ENCODE measurements around the gene PDYN. TPM values are rescaled to one million over a fixed set of nuclear protein-coding genes. Genes with fewer than 3 reads are reported as not detected.

The PDYN gene
- total RNA-seq, 4 donors from 2014 or later: not detected

DNA sequence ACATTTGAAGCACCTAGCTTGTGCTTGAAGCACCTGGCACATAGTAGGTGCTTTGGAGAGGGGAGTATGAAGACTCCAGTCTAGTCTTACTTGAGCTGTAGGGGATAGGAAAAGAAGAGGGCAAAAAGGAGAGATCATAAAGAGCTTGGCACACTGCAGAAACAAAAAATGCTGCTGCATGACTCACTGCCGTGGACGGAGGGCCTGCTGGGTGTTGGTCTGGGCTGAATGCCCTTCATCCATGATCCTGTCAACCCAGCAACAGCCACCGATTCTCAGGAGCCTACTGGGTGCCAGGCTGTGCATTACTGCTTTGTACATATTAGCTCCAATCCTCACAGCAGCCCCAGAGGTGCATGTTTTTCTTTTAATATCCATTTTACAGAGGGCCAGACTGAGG, 6.0 kb downstream of the PDYN start:
- no peaks in the 10 kb centered on the region for H3K9me3 ChIP-seq
- no peak for TF ChIP-seq POLR2A (IDR thresholded peaks at IDR 0.05)
- TF ChIP-seq, protein P1, sequence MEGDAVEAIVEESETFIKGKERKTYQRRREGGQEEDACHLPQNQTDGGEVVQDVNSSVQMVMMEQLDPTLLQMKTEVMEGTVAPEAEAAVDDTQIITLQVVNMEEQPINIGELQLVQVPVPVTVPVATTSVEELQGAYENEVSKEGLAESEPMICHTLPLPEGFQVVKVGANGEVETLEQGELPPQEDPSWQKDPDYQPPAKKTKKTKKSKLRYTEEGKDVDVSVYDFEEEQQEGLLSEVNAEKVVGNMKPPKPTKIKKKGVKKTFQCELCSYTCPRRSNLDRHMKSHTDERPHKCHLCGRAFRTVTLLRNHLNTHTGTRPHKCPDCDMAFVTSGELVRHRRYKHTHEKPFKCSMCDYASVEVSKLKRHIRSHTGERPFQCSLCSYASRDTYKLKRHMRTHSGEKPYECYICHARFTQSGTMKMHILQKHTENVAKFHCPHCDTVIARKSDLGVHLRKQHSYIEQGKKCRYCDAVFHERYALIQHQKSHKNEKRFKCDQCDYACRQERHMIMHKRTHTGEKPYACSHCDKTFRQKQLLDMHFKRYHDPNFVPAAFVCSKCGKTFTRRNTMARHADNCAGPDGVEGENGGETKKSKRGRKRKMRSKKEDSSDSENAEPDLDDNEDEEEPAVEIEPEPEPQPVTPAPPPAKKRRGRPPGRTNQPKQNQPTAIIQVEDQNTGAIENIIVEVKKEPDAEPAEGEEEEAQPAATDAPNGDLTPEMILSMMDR (IDR thresholded peaks at IDR 0.05): no peak
- WGBS, 2 donors: 55 to 64% methylated on average over 3 of the region's 3 CpGs
- H3K4me1 ChIP-seq: no peaks in the 10 kb centered on the region
- no peak for DNase-seq
- intact Hi-C loops (cut with DNase I): no loop called here
- H3K27me3 ChIP-seq: no peaks in the 10 kb centered on the region
- H3K36me3 ChIP-seq: no peaks in the 10 kb centered on the region
- H3K27ac ChIP-seq: no peak overlapping the region
- no peak overlapping the region for H3K4me3 ChIP-seq (replicated peaks in 1 of 3)

DNA sequence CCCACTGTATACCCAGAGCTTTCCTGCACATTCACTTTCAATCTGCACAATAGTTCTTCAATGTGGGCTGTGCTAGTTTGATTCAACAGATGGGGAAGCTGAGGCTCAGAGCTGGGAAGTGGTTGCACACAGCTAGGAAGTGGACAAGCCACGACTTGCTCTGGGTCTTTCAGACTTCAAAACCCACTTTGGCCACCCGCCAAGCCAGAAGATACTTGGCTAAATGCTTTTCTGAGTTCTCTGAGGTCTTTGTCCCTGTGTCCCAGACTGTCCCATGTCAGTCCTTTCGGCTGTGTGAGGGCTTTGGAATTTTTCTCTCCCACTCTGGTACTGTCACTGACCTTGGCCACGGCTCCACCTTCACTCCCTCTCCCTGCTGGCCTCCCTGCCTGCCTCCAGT, 10.6 kb downstream of the PDYN start:
- Histone ChIP-seq H3K4me3 (replicated peaks in 1 of 3) (no peak overlapping the region), H3K4me1 (no peaks in the 10 kb centered on the region), H3K27ac (no peak overlapping the region), H3K9me3 (no peaks in the 10 kb centered on the region), H3K27me3 (no peaks in the 10 kb centered on the region), H3K36me3 (no peaks in the 10 kb centered on the region)
- TF ChIP-seq, protein P1 (IDR thresholded peaks at IDR 0.05): no peak
- TF ChIP-seq POLR2A (IDR thresholded peaks at IDR 0.05): no peak
- DNase-seq: no peak
- intact Hi-C loops (cut with DNase I): no loop called here
- WGBS, 2 donors: 49 to 53% methylated on average over 4 of the region's 4 CpGs

DNA sequence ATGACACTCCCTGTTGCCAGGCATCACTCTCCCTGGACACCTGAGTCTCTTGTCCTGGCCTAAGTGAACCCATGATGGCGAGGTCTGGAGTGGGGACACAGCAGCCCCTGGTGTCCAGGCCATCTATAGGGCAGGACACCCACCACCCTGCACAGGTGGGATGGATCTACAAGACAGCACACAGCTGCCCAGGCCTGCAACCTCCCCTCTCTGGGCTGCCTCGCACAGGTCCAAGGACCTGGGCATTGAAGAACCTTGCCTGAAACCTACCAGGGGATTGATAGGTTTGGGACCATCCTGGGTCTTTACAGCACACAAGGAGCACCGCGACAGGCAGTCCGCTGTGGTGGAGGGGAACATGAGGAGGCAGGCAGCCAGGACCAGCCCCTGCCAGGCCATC, 11.2 kb downstream of the PDYN start:
- intact Hi-C loops (cut with DNase I): no loop called here
- DNase-seq: no peak
- H3K27me3 ChIP-seq: no peaks in the 10 kb centered on the region
- no peaks in the 10 kb centered on the region for H3K9me3 ChIP-seq
- 86 to 92% methylated on average over 3 of the region's 5 CpGs for WGBS, 2 donors
- no peaks in the 10 kb centered on the region for H3K36me3 ChIP-seq
- no peak overlapping the region for H3K27ac ChIP-seq
- TF ChIP-seq POLR2A (IDR thresholded peaks at IDR 0.05): no peak
- TF ChIP-seq, protein P1 (IDR thresholded peaks at IDR 0.05): no peak
- H3K4me3 ChIP-seq (replicated peaks in 1 of 3): no peak overlapping the region
- no peaks in the 10 kb centered on the region for H3K4me1 ChIP-seq

DNA sequence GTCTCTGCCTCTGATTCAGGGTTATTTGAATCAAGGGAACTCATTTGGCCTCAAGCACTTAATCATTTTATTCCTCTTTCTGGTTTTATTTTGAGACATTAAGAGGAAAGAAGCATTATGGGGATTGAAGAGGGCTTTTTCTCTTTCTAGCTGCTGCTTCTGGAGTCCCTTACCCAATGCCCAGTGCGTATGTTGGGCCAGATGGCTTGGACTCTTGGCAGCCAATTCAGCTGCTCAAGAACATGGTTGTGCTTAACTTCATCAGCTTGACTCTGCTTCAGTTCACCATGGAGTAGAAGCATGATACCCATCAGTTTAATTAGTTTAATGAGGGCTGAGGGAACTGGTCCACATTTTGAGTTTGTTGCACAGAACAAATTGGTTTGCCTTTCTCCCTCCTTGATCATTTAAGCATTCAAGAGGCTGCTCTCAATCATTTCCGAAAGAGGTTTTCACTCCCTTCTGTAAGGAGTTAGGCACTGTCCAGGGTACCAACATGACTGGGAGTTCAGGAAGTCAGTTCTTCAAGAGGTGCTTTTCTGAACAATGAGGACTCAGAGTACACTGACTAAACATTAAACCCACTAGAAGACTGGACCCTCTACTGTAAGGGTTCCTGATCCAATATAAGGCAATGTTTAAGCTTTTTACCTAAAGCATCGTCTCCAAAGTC, 14.6 kb downstream of the PDYN start:
- TF ChIP-seq, protein P1 (IDR thresholded peaks at IDR 0.05): no peak
- TF ChIP-seq POLR2A (IDR thresholded peaks at IDR 0.05): no peak
- Histone ChIP-seq H3K4me1 (no peaks in the 10 kb centered on the region), H3K27me3 (no peaks in the 10 kb centered on the region), H3K9me3 (no peaks in the 10 kb centered on the region), H3K27ac (no peak overlapping the region), H3K36me3 (no peaks in the 10 kb centered on the region), H3K4me3 (replicated peaks in 1 of 3) (no peak overlapping the region)
- WGBS, 2 donors: 45 to 50% methylated on average over 3 of the region's 3 CpGs
- intact Hi-C loops (cut with DNase I): no loop called here
- DNase-seq: no peak

DNA sequence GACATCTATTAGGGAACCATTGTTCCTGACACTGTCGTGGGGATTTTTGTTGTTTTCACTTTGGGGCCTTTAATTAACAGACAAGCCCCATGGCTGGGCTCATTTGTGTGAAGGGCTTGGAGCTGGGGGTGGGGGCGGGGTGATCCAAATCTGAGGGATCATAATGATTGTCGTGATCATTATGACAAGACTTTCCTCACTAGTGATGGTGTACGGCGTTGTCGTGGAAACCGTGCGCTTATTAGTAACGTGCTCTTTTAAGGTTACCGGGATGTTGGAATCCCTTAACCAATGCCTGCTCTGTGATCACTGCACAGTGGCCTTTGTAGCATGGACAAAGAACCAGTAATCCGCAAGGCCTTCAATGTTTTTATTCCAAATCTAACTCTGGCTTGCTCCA, 18.6 kb downstream of the PDYN start:
- intact Hi-C loops (cut with DNase I): no loop called here
- no peak for TF ChIP-seq POLR2A (IDR thresholded peaks at IDR 0.05)
- TF ChIP-seq, protein P1 (IDR thresholded peaks at IDR 0.05): no peak
- Histone ChIP-seq H3K4me1 (no peaks in the 10 kb centered on the region), H3K27ac (no peak overlapping the region), H3K27me3 (no peaks in the 10 kb centered on the region), H3K36me3 (no peaks in the 10 kb centered on the region), H3K4me3 (replicated peaks in 1 of 3) (no peak overlapping the region), H3K9me3 (no peaks in the 10 kb centered on the region)
- no peak for DNase-seq
- WGBS, 2 donors: 85 to 88% methylated on average over 11 of the region's 11 CpGs
